ENCODE data around the gene PAPOLA. TPM values are rescaled to one million over a fixed set of nuclear protein-coding genes. Genes with fewer than 3 reads are reported as not detected.

PAPOLA gene
- total and polyA plus RNA-seq, 2 experiments from 2014 or later, result 97.7 to 151 TPM

GRCh38 chr14:96579855-96580254, 77.7 kb downstream of the PAPOLA start:
- no peak for DNase-seq (ENCODE audit: low spot score)
- H3K27ac ChIP-seq, result no peak overlapping the region
- H2AFZ ChIP-seq, result no peak overlapping the region
- no peak overlapping the region for H3K4me2 ChIP-seq
- no peak for TF ChIP-seq EZH2 (IDR thresholded peaks at IDR 0.05; ENCODE audit: borderline replicate concordance)
- TF ChIP-seq CTCF (IDR thresholded peaks at IDR 0.05; ENCODE audit: poor library complexity), result no peak
- no peak for TF ChIP-seq EZH2phosphoT487 (IDR thresholded peaks at IDR 0.05; ENCODE audit: low read depth, severe bottlenecking, unreplicated experiment)
- H3K79me2 ChIP-seq, result no peaks in the 10 kb centered on the region
- peaks cover 3% of the 10 kb centered on the region for H3K27me3 ChIP-seq
- no peaks in the 10 kb centered on the region for H3K9me3 ChIP-seq (ENCODE audit: low read depth)
- no peaks in the 10 kb centered on the region for H3K4me1 ChIP-seq (ENCODE audit: insufficient read depth)
- 95% methylated on average over 6 of the region's 6 CpGs for WGBS (ENCODE audit: low lambda C conversion rate, missing lambda C conversion rate)
- no peak overlapping the region for H3K4me3 ChIP-seq
- H3K36me3 ChIP-seq (replicated peaks; ENCODE audit: insufficient read depth, low read depth), result no peaks in the 10 kb centered on the region
- no peaks in the 10 kb centered on the region for H4K20me1 ChIP-seq (ENCODE audit: insufficient read depth, poor library complexity, severe bottlenecking)
- H3K9me2 ChIP-seq (replicated peaks; ENCODE audit: insufficient read depth), result no peaks in the 10 kb centered on the region

- Histone ChIP-seq H3K36me3 (replicated peaks; ENCODE audit: insufficient read depth, low read depth) (no peaks in the 10 kb centered on the region), H3K4me2 (no peak overlapping the region), H3K9me3 (ENCODE audit: low read depth) (no peaks in the 10 kb centered on the region), H2AFZ (no peak overlapping the region), H3K27me3 (peaks cover 8% of the 10 kb centered on the region), H3K4me1 (ENCODE audit: insufficient read depth) (no peaks in the 10 kb centered on the region), H3K4me3 (no peak overlapping the region), H3K79me2 (no peaks in the 10 kb centered on the region), H4K20me1 (ENCODE audit: insufficient read depth, poor library complexity, severe bottlenecking) (no peaks in the 10 kb centered on the region), H3K27ac (no peak overlapping the region), H3K9me2 (replicated peaks; ENCODE audit: insufficient read depth) (no peaks in the 10 kb centered on the region)
- WGBS (ENCODE audit: low lambda C conversion rate, missing lambda C conversion rate), result 79% methylated on average over 9 of the region's 9 CpGs
- DNase-seq (ENCODE audit: low spot score), result no peak
- TF ChIP-seq CTCF (IDR thresholded peaks at IDR 0.05; ENCODE audit: poor library complexity) (no peak), EZH2 (IDR thresholded peaks at IDR 0.05; ENCODE audit: borderline replicate concordance) (no peak), EZH2phosphoT487 (IDR thresholded peaks at IDR 0.05; ENCODE audit: low read depth, severe bottlenecking, unreplicated experiment) (no peak)
Observed at GRCh38 chr14:96580566-96580965, 78.4 kb downstream of the PAPOLA start.

GRCh38 chr14:96581026-96581425, 78.8 kb downstream of the PAPOLA start:
- Histone ChIP-seq H3K4me1 (ENCODE audit: insufficient read depth) (no peaks in the 10 kb centered on the region), H3K9me2 (replicated peaks; ENCODE audit: insufficient read depth) (no peaks in the 10 kb centered on the region), H3K27ac (no peak overlapping the region), H3K4me2 (no peak overlapping the region), H3K79me2 (no peaks in the 10 kb centered on the region), H3K27me3 (peaks cover 12% of the 10 kb centered on the region), H4K20me1 (ENCODE audit: insufficient read depth, poor library complexity, severe bottlenecking) (no peaks in the 10 kb centered on the region), H3K36me3 (replicated peaks; ENCODE audit: insufficient read depth, low read depth) (no peaks in the 10 kb centered on the region), H2AFZ (no peak overlapping the region), H3K9me3 (ENCODE audit: low read depth) (no peaks in the 10 kb centered on the region), H3K4me3 (no peak overlapping the region)
- no peak for DNase-seq (ENCODE audit: low spot score)
- 75% methylated on average over 8 of the region's 8 CpGs for WGBS (ENCODE audit: low lambda C conversion rate, missing lambda C conversion rate)
- TF ChIP-seq EZH2 (IDR thresholded peaks at IDR 0.05; ENCODE audit: borderline replicate concordance) (no peak), CTCF (IDR thresholded peaks at IDR 0.05; ENCODE audit: poor library complexity) (no peak), EZH2phosphoT487 (IDR thresholded peaks at IDR 0.05; ENCODE audit: low read depth, severe bottlenecking, unreplicated experiment) (no peak)

GRCh38 chr14:96581902-96582301, 79.7 kb downstream of the PAPOLA start:
- H3K4me1 ChIP-seq (ENCODE audit: insufficient read depth), result no peaks in the 10 kb centered on the region
- 89% methylated on average over 7 of the region's 7 CpGs for WGBS (ENCODE audit: low lambda C conversion rate, missing lambda C conversion rate)
- TF ChIP-seq CTCF (IDR thresholded peaks at IDR 0.05; ENCODE audit: poor library complexity) (no peak), EZH2 (IDR thresholded peaks at IDR 0.05; ENCODE audit: borderline replicate concordance) (no peak), EZH2phosphoT487 (IDR thresholded peaks at IDR 0.05; ENCODE audit: low read depth, severe bottlenecking, unreplicated experiment) (no peak)
- no peak overlapping the region for H3K27ac ChIP-seq
- H3K4me3 ChIP-seq, result no peak overlapping the region
- no peak overlapping the region for H2AFZ ChIP-seq
- DNase-seq (ENCODE audit: low spot score), result no peak
- no peaks in the 10 kb centered on the region for H4K20me1 ChIP-seq (ENCODE audit: insufficient read depth, poor library complexity, severe bottlenecking)
- no peaks in the 10 kb centered on the region for H3K9me2 ChIP-seq (replicated peaks; ENCODE audit: insufficient read depth)
- no peak overlapping the region for H3K4me2 ChIP-seq
- H3K27me3 ChIP-seq, result peaks cover 18% of the 10 kb centered on the region
- H3K36me3 ChIP-seq (replicated peaks; ENCODE audit: insufficient read depth, low read depth), result no peaks in the 10 kb centered on the region
- H3K79me2 ChIP-seq, result no peaks in the 10 kb centered on the region
- H3K9me3 ChIP-seq (ENCODE audit: low read depth), result no peaks in the 10 kb centered on the region
